ENCODE data around the gene VPS11.

DNA sequence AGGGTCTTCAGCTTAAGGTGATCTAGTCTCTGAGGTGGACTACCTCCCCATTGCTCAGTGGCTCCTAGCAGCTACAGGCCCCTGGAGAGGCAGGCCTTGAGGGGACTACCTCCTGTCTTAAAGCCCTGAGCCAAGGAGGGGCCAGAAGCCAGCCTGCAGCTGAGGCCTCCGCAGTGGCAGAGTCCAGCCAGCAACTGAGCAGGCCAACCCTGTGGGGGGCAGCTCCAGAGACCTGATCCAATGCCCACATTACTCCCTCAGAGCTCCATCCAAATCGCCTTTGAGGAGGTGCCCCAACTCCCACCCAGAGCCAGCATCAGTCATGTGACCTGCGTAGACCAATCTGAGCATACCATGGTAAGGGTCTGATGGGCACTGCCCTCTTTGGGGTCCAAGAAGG, 42.2 kb downstream of the VPS11 start:
- TF ChIP-seq CTCF (IDR thresholded peaks at IDR 0.05) (no peak), POLR2A (IDR thresholded peaks at IDR 0.05) (no peak)
